ENCODE data around the gene SLC8A1.

The SLC8A1 gene

DNA sequence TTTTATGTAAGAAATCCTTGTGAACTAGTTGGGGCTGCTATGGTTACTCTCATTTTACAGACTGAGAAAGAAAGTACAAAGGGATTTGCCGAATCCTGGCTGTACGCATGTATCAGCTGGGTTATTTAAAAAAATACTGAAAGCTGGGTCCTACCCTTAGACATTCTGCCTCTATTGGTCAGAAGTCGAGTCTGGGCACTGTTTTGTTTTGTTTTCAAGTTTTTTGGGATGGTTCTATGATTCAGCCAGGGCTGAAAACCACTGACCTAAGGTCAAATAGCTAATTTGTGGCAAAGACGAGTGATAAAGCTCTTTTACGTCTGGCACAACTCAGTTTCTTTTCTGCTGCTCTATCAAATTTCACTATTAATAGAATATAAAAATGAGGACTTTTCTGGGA, 5.9 kb upstream of the SLC8A1 start:
- TF ChIP-seq, protein P1, sequence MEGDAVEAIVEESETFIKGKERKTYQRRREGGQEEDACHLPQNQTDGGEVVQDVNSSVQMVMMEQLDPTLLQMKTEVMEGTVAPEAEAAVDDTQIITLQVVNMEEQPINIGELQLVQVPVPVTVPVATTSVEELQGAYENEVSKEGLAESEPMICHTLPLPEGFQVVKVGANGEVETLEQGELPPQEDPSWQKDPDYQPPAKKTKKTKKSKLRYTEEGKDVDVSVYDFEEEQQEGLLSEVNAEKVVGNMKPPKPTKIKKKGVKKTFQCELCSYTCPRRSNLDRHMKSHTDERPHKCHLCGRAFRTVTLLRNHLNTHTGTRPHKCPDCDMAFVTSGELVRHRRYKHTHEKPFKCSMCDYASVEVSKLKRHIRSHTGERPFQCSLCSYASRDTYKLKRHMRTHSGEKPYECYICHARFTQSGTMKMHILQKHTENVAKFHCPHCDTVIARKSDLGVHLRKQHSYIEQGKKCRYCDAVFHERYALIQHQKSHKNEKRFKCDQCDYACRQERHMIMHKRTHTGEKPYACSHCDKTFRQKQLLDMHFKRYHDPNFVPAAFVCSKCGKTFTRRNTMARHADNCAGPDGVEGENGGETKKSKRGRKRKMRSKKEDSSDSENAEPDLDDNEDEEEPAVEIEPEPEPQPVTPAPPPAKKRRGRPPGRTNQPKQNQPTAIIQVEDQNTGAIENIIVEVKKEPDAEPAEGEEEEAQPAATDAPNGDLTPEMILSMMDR (IDR thresholded peaks at IDR 0.05; ENCODE audit: insufficient read depth, low read length, poor library complexity, severe bottlenecking), result no peak
- no peak for DNase-seq (ENCODE audit: extremely low read depth, insufficient read length)
- no peak overlapping the region for H3K4me3 ChIP-seq (replicated peaks; ENCODE audit: low read depth, low read length)
- H3K27me3 ChIP-seq (replicated peaks; ENCODE audit: control insufficient read depth, insufficient read depth, low read length), result no peaks in the 10 kb centered on the region; the same call in 1 of the 2 replicates
- H3K36me3 ChIP-seq (ENCODE audit: control insufficient read depth, insufficient read depth, low read length), result no peaks in the 10 kb centered on the region

DNA sequence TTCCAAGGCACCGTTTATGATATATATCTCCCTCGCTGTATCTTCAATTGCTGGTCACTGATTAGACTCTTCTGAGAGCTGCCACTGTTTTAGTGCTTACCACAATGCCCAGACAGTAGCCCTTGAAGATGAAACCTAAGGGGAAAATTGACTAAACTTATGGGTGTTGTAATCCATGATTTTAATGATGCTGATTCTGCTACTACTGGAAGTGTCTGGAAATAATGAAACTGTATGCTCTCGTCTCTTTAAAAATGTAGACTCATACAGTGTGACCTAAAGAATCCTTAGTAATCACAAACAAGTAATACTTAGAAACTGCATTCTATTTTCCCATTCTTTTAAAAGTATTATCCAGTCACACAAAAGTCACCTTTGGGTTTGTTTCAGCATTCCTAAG, 5.5 kb upstream of the SLC8A1 start:
- TF ChIP-seq, protein P1 (IDR thresholded peaks at IDR 0.05; ENCODE audit: insufficient read depth, low read length, poor library complexity, severe bottlenecking), result no peak
- DNase-seq (ENCODE audit: extremely low read depth, insufficient read length), result no peak
- H3K27me3 ChIP-seq (replicated peaks; ENCODE audit: control insufficient read depth, insufficient read depth, low read length), result no peaks in the 10 kb centered on the region; the same call in 1 of the 2 replicates
- H3K4me3 ChIP-seq (replicated peaks; ENCODE audit: low read depth, low read length), result no peak overlapping the region
- no peaks in the 10 kb centered on the region for H3K36me3 ChIP-seq (ENCODE audit: control insufficient read depth, insufficient read depth, low read length)

DNA sequence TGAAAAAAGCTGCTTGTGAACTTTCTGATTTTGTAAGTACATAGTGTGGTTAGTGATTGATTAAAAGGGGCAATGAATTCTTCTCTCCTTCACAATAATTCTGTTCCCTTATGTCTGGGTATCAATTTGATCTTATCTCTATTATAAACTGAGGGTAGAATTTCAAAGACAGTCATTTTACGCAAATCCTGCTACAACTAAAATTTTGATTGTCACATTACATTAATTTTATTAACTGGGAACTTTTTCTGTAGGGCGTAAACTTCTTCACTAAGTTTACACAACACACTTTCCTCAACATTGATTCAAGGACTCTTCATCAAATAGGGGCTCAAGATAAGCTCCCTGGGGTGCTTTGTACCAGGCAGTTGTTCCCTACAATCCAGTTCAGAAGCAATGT, 5.0 kb upstream of the SLC8A1 start:
- no peak overlapping the region for H3K4me3 ChIP-seq (replicated peaks; ENCODE audit: low read depth, low read length)
- H3K36me3 ChIP-seq (ENCODE audit: control insufficient read depth, insufficient read depth, low read length), result no peaks in the 10 kb centered on the region
- TF ChIP-seq, protein P1 (IDR thresholded peaks at IDR 0.05; ENCODE audit: insufficient read depth, low read length, poor library complexity, severe bottlenecking), result no peak
- no peak for DNase-seq (ENCODE audit: extremely low read depth, insufficient read length)
- H3K27me3 ChIP-seq (replicated peaks; ENCODE audit: control insufficient read depth, insufficient read depth, low read length), result no peaks in the 10 kb centered on the region; the same call in 1 of the 2 replicates

DNA sequence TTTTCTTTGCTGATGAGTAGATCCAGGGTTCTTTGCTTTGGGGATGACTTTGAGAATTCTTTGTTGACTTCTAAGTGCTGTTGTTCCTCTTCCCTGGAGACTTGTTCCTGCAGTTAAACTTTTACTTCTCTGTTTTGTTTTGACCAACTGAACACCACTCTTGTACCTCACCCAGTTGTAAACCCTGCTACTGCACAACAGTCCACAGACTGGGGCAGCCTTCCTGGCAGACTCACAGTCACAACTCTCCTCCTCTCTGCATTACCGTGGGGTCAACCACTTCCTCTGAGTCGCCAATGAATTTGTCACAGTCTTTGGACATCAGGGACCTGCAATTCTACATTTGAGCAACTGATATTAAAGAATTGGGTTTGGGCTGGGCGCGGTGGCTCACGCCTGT, 3.8 kb upstream of the SLC8A1 start:
- Histone ChIP-seq H3K4me3 (replicated peaks; ENCODE audit: low read depth, low read length) (no peak overlapping the region), H3K36me3 (ENCODE audit: control insufficient read depth, insufficient read depth, low read length) (no peaks in the 10 kb centered on the region), H3K27me3 (replicated peaks; ENCODE audit: control insufficient read depth, insufficient read depth, low read length) (peaks cover 2% of the 10 kb centered on the region)
- TF ChIP-seq, protein P1 (IDR thresholded peaks at IDR 0.05; ENCODE audit: insufficient read depth, low read length, poor library complexity, severe bottlenecking), result no peak
- DNase-seq (ENCODE audit: extremely low read depth, insufficient read length), result no peak

DNA sequence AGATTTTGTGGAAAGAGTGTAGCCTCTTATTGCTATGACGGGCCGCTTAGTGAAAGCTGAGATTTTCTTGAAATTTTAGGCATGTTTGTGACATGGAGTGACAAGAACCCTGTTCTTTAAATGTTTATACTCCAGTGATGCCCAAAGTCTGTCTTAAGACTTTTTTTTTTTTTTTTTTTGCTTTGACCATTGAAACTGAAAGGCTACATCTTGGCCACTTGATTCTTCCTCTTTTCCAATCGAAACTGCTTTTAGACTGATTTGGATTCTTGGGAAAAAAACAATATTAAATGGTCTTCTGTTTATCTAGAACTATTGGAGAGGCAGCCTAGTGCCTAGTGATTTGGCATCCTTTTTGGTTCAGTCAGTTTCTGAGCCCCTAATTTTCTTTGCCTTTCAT, 2.4 kb upstream of the SLC8A1 start:
- no peak overlapping the region for H3K4me3 ChIP-seq (replicated peaks; ENCODE audit: low read depth, low read length)
- no peak for DNase-seq (ENCODE audit: extremely low read depth, insufficient read length)

More for the DNA sequence above, 2.4 kb upstream of the SLC8A1 start:
- TF ChIP-seq, protein P1 (IDR thresholded peaks at IDR 0.05; ENCODE audit: insufficient read depth, low read length, poor library complexity, severe bottlenecking), result no peak
- peaks cover 2% of the 10 kb centered on the region for H3K27me3 ChIP-seq (replicated peaks; ENCODE audit: control insufficient read depth, insufficient read depth, low read length)
- H3K36me3 ChIP-seq (ENCODE audit: control insufficient read depth, insufficient read depth, low read length), result no peaks in the 10 kb centered on the region
